Colonic mucosa (tissue), 4 donors: ENCODE results near the gene NUP93. TPM values are rescaled to one million over a fixed set of nuclear protein-coding genes. Genes with fewer than 3 reads are reported as not detected.

Source experiments
- DNase-seq: peaks from one replicate; pipeline ENCODE4 v3.0.0-alpha.2; 2020
- H3K27ac ChIP-seq: fragments of 200-600 bp; one replicate; pipeline ENCODE4 v1.8.0; 2021
- H3K27me3 ChIP-seq: fragments of 200-600 bp; one replicate; pipeline ENCODE4 v1.8.0; 2021
- H3K36me3 ChIP-seq: fragments of 200-600 bp; one replicate; pipeline ENCODE4 v1.8.0; 2021
- H3K4me1 ChIP-seq: fragments of 200-600 bp; one replicate; pipeline ENCODE4 v1.8.0; 2021; ENCODE audit warnings: mild to moderate bottlenecking
- H3K4me3 ChIP-seq: fragments of 200-600 bp; one replicate; pipeline ENCODE4 v1.8.0; 2021
- H3K9ac ChIP-seq, 2 donors: one replicate each; pipeline ENCODE4 v1.7.0; 2013; ENCODE audit warnings: control low read depth in 2 of 2, low read depth in 2 of 2, low read length in 2 of 2
- H3K9me3 ChIP-seq: fragments of 200-600 bp; one replicate; pipeline ENCODE4 v1.8.0; 2021
- CTCF ChIP-seq: fragments of 200-600 bp; IDR thresholded peaks from one replicate; pipeline ENCODE4 v1.8.0; 2022; ENCODE audit warnings: antibody characterized with exemption, mild to moderate bottlenecking
- intact Hi-C: fragments of 100-400 bp; cut with DNase I; formaldehyde crosslinking; loops from one replicate; pipeline ENCODE4 v1.14.1; 2022
- total RNA-seq, 2 donors: library from RNA; stranded (reverse); fragmentation: NEBNext Ultra II Directional in 1 of 2; extraction: Animal tissue kit (Norgen Biotek cat#: 25700) in 1 of 2; gene quantifications; one replicate each; pipeline ENCODE4 v1.2.1, GENCODE V29; 2021
- donor health status: healthy.
- donor health status: DM: no; HTN: no; CAD: no.
- donor health status: DM: no; HTN: no; CAD: no.

NUP93 gene
- total RNA-seq, 2 donors from 2014 or later: 33.0 to 79.2 TPM

GRCh38 chr16:56777482-56777881 is 47.6 kb downstream of the NUP93 start:
- Histone ChIP-seq H3K4me3 (no peak overlapping the region), H3K27me3 (no peaks in the 10 kb centered on the region), H3K36me3 (no peaks in the 10 kb centered on the region), H3K9me3 (no peaks in the 10 kb centered on the region), H3K4me1 (no peaks in the 10 kb centered on the region), H3K9ac (no peak overlapping the region), H3K27ac (no peak overlapping the region)
- DNase-seq: no peak
- no peak for TF ChIP-seq CTCF
- intact Hi-C loops: no loop called here

- H3K27ac ChIP-seq: no peak overlapping the region
- no peaks in the 10 kb centered on the region for H3K36me3 ChIP-seq
- intact Hi-C loops: no loop called here
- no peaks in the 10 kb centered on the region for H3K4me1 ChIP-seq
- DNase-seq: no peak
- H3K9me3 ChIP-seq: no peaks in the 10 kb centered on the region
- no peak overlapping the region for H3K4me3 ChIP-seq
- H3K9ac ChIP-seq: no peak overlapping the region
- no peak for TF ChIP-seq CTCF
- H3K27me3 ChIP-seq: no peaks in the 10 kb centered on the region
Observed at GRCh38 chr16:56779906-56780305, 50.0 kb downstream of the NUP93 start.

- no peak for TF ChIP-seq CTCF
- intact Hi-C loops: no loop called here
- Histone ChIP-seq H3K9me3 (no peaks in the 10 kb centered on the region), H3K36me3 (no peaks in the 10 kb centered on the region), H3K4me3 (no peak overlapping the region), H3K4me1 (no peaks in the 10 kb centered on the region), H3K9ac (no peak overlapping the region), H3K27me3 (no peaks in the 10 kb centered on the region), H3K27ac (no peak overlapping the region)
- DNase-seq: no peak
Observed at GRCh38 chr16:56780646-56781045, 50.7 kb downstream of the NUP93 start.

- Histone ChIP-seq H3K27ac (no peak overlapping the region), H3K9me3 (no peaks in the 10 kb centered on the region), H3K27me3 (no peaks in the 10 kb centered on the region), H3K9ac (no peak overlapping the region), H3K4me1 (no peaks in the 10 kb centered on the region), H3K4me3 (no peak overlapping the region), H3K36me3 (no peaks in the 10 kb centered on the region)
- no peak for TF ChIP-seq CTCF
- DNase-seq: no peak
- intact Hi-C loops: no loop called here
Observed at GRCh38 chr16:56781528-56781961, 51.6 kb downstream of the NUP93 start.

- H3K36me3 ChIP-seq: no peaks in the 10 kb centered on the region
- no peak overlapping the region for H3K9ac ChIP-seq
- no peaks in the 10 kb centered on the region for H3K9me3 ChIP-seq
- no peaks in the 10 kb centered on the region for H3K4me1 ChIP-seq
- no peak overlapping the region for H3K27ac ChIP-seq
- H3K4me3 ChIP-seq: no peak overlapping the region
- H3K27me3 ChIP-seq: no peaks in the 10 kb centered on the region
- intact Hi-C loops: no loop called here
- no peak for TF ChIP-seq CTCF
- no peak for DNase-seq
Observed at GRCh38 chr16:56783344-56783743, 53.4 kb downstream of the NUP93 start.

GRCh38 chr16:56785317-56785716 is 55.4 kb downstream of the NUP93 start:
- no peak overlapping the region for H3K27ac ChIP-seq
- DNase-seq: no peak
- H3K36me3 ChIP-seq: no peaks in the 10 kb centered on the region
- intact Hi-C loops: no loop called here
- TF ChIP-seq CTCF: no peak
- H3K4me1 ChIP-seq: no peaks in the 10 kb centered on the region
- no peaks in the 10 kb centered on the region for H3K27me3 ChIP-seq
- H3K4me3 ChIP-seq: no peak overlapping the region
- no peak overlapping the region for H3K9ac ChIP-seq
- no peaks in the 10 kb centered on the region for H3K9me3 ChIP-seq
